ENCODE measurements around the gene BCAP29.

- no peak for TF ChIP-seq CTCF (conservative IDR thresholded peaks at IDR 0.05 in 1 of 2, IDR thresholded peaks at IDR 0.05 in 1 of 2; ENCODE audit: extremely low read depth in 1 of 2, insufficient read depth in 1 of 2, low read depth in 1 of 2, low read length in 2 of 2)
- no peak for TF ChIP-seq EZH2 (IDR thresholded peaks at IDR 0.05; ENCODE audit: borderline replicate concordance, low read length)
Observed at GRCh38 chr7:107663196-107663595, 83.2 kb downstream of the BCAP29 start.
